ENCODE data around the gene CENATAC.
A peak's percentile ranks its signal among the peaks of the same experiment; 100 is the strongest.

The CENATAC gene

GRCh38 chr11:118996926-118997626 lies 862 bp upstream of the CENATAC start:
- peak overlapping the region; percentile 65 for H3K27ac ChIP-seq

GRCh38 chr11:118998388-118998717 lies 415 bp downstream of the CENATAC start:
- H3K4me1 ChIP-seq, result peaks cover 27% of the 10 kb centered on the region
- H3K27me3 ChIP-seq, result no peaks in the 10 kb centered on the region
- H3K9me3 ChIP-seq, result no peaks in the 10 kb centered on the region
- peak overlapping the region; percentile 91 for H3K4me2 ChIP-seq
- H4K20me1 ChIP-seq, result no peaks in the 10 kb centered on the region
- H3K9ac ChIP-seq, result peak overlapping the region; percentile 87
- peak overlapping the region; percentile 86 for H3K4me3 ChIP-seq
- H3K27ac ChIP-seq, result peak overlapping the region; percentile 65
- no peak for TF ChIP-seq Cebpa-rat (IDR thresholded peaks at IDR 0.05)
- peaks cover 48% of the 10 kb centered on the region for H3K36me3 ChIP-seq

More at GRCh38 chr11:118996926-118997626, 862 bp upstream of the CENATAC start:
- Histone ChIP-seq H3K9me3 (peaks cover 10% of the 10 kb centered on the region), H3K4me2 (peak overlapping the region; percentile 91), H3K4me1 (peaks cover 27% of the 10 kb centered on the region), H3K4me3 (peak overlapping the region; percentile 86), H3K36me3 (peaks cover 40% of the 10 kb centered on the region), H4K20me1 (no peaks in the 10 kb centered on the region), H3K27me3 (no peaks in the 10 kb centered on the region), H3K9ac (peak overlapping the region; percentile 87)
- no peak for TF ChIP-seq Cebpa-rat (IDR thresholded peaks at IDR 0.05)

GRCh38 chr11:118998822-118999221 lies 884 bp downstream of the CENATAC start:
- Histone ChIP-seq H3K27me3 (no peaks in the 10 kb centered on the region), H4K20me1 (no peaks in the 10 kb centered on the region), H3K4me1 (peaks cover 27% of the 10 kb centered on the region), H3K9me3 (no peaks in the 10 kb centered on the region), H3K36me3 (peaks cover 53% of the 10 kb centered on the region), H3K9ac (peak overlapping the region; percentile 87), H3K4me2 (peak overlapping the region; percentile 91), H3K4me3 (peak overlapping the region; percentile 86), H3K27ac (no peak overlapping the region)
- TF ChIP-seq Cebpa-rat (IDR thresholded peaks at IDR 0.05), result no peak

GRCh38 chr11:119000906-119001305 lies 3.0 kb downstream of the CENATAC start:
- Histone ChIP-seq H3K27ac (no peak overlapping the region), H3K9me3 (no peaks in the 10 kb centered on the region), H3K9ac (no peak overlapping the region), H3K4me1 (peaks cover 27% of the 10 kb centered on the region), H3K4me3 (no peak overlapping the region), H3K36me3 (peaks cover 68% of the 10 kb centered on the region), H3K4me2 (no peak overlapping the region), H3K27me3 (no peaks in the 10 kb centered on the region), H4K20me1 (no peaks in the 10 kb centered on the region)
- no peak for TF ChIP-seq Cebpa-rat (IDR thresholded peaks at IDR 0.05)

GRCh38 chr11:119006656-119007055 lies 8.7 kb downstream of the CENATAC start:
- Histone ChIP-seq H3K4me3 (no peak overlapping the region), H3K9me3 (no peaks in the 10 kb centered on the region), H3K4me1 (no peaks in the 10 kb centered on the region), H3K27ac (no peak overlapping the region), H4K20me1 (peaks cover 11% of the 10 kb centered on the region; the same call in 1 of the 2 replicates), H3K36me3 (peaks cover 96% of the 10 kb centered on the region), H3K27me3 (no peaks in the 10 kb centered on the region), H3K9ac (no peak overlapping the region), H3K4me2 (no peak overlapping the region)
- no peak for TF ChIP-seq Cebpa-rat (IDR thresholded peaks at IDR 0.05)

GRCh38 chr11:119011476-119012053 lies 13.6 kb downstream of the CENATAC start:
- H3K27ac ChIP-seq, result no peak overlapping the region
- no peak overlapping the region for H3K4me2 ChIP-seq
- H3K9ac ChIP-seq, result no peak overlapping the region
- H3K4me1 ChIP-seq, result peaks cover 10% of the 10 kb centered on the region
- H3K36me3 ChIP-seq, result peaks cover 96% of the 10 kb centered on the region
- no peak overlapping the region for H3K4me3 ChIP-seq
- no peaks in the 10 kb centered on the region for H3K9me3 ChIP-seq
- H3K27me3 ChIP-seq, result no peaks in the 10 kb centered on the region
- peaks cover 52% of the 10 kb centered on the region for H4K20me1 ChIP-seq
- no peak for TF ChIP-seq Cebpa-rat (IDR thresholded peaks at IDR 0.05)

- H3K4me3 ChIP-seq, result no peak overlapping the region
- H3K4me2 ChIP-seq, result no peak overlapping the region
- no peaks in the 10 kb centered on the region for H3K9me3 ChIP-seq
- H3K27ac ChIP-seq, result no peak overlapping the region
- no peaks in the 10 kb centered on the region for H3K27me3 ChIP-seq
- peaks cover 93% of the 10 kb centered on the region for H3K36me3 ChIP-seq
- TF ChIP-seq Cebpa-rat (IDR thresholded peaks at IDR 0.05), result no peak
- H3K9ac ChIP-seq, result no peak overlapping the region
- peaks cover 61% of the 10 kb centered on the region for H4K20me1 ChIP-seq
- H3K4me1 ChIP-seq, result peaks cover 16% of the 10 kb centered on the region
Observed at GRCh38 chr11:119012629-119013170, 14.8 kb downstream of the CENATAC start.

- peaks cover 67% of the 10 kb centered on the region for H4K20me1 ChIP-seq
- no peaks in the 10 kb centered on the region for H3K27me3 ChIP-seq
- no peak overlapping the region for H3K4me2 ChIP-seq
- H3K9me3 ChIP-seq, result no peaks in the 10 kb centered on the region
- H3K27ac ChIP-seq, result no peak overlapping the region
- TF ChIP-seq Cebpa-rat (IDR thresholded peaks at IDR 0.05), result no peak
- H3K9ac ChIP-seq, result no peak overlapping the region
- no peak overlapping the region for H3K4me3 ChIP-seq
- H3K36me3 ChIP-seq, result peaks cover 78% of the 10 kb centered on the region
- H3K4me1 ChIP-seq, result peaks cover 16% of the 10 kb centered on the region
Observed at GRCh38 chr11:119014209-119014924, 16.4 kb downstream of the CENATAC start.

GRCh38 chr11:119015054-119015611 lies 17.2 kb downstream of the CENATAC start:
- no peak for TF ChIP-seq Cebpa-rat (IDR thresholded peaks at IDR 0.05)
- Histone ChIP-seq H3K4me3 (no peak overlapping the region), H3K27ac (no peak overlapping the region), H3K27me3 (no peaks in the 10 kb centered on the region), H3K4me1 (peaks cover 23% of the 10 kb centered on the region), H3K9ac (no peak overlapping the region), H3K36me3 (peaks cover 71% of the 10 kb centered on the region), H3K4me2 (no peak overlapping the region), H4K20me1 (peaks cover 67% of the 10 kb centered on the region), H3K9me3 (no peaks in the 10 kb centered on the region)
